ENCODE measurements around the gene IGFL1.
"Not testable (repeated sequence)": the region's sequence is repeated elsewhere in the genome, so short reads cannot be mapped to it uniquely, and the experiment has no call there.

The IGFL1 gene

GRCh38 chr19:46229442-46229841, at the start of gene IGFL1:
Gene IGFL1 (plus strand): TSS chr19:46229742. CDS start chr19:46229775, 33 bp downstream.
- DNase-seq (ENCODE audit: low read depth in 3 of 3): no peak

GRCh38 chr19:46180701-46181387, 48.7 kb upstream of the IGFL1 start:
- no peak for DNase-seq (ENCODE audit: low read depth in 3 of 3)

GRCh38 chr19:46181388-46181779, 48.2 kb upstream of the IGFL1 start:
- DNase-seq (ENCODE audit: low read depth in 3 of 3): peak in 1 of 3 donors; percentile 9

DNA sequence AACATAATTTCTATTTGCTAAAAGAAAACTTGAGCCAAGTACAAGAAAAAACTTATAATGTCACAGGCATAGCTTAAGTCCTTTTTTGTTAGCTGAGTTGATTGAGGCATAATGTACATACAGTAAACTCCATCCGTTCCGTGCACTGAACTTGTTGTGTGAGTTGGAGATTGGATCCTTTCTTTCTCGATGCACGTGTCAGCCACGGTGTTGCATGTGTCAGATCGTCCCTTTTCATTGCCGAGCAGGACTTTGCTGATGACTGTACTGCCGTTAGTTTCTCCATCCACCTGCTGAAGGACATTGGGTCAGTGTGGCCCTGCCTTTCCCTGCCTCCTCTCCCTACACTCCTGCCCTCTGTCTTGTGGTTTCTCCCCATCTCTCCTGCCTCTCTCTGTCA, 47.1 kb upstream of the IGFL1 start:
- DNase-seq (ENCODE audit: low read depth in 3 of 3): no peak

DNA sequence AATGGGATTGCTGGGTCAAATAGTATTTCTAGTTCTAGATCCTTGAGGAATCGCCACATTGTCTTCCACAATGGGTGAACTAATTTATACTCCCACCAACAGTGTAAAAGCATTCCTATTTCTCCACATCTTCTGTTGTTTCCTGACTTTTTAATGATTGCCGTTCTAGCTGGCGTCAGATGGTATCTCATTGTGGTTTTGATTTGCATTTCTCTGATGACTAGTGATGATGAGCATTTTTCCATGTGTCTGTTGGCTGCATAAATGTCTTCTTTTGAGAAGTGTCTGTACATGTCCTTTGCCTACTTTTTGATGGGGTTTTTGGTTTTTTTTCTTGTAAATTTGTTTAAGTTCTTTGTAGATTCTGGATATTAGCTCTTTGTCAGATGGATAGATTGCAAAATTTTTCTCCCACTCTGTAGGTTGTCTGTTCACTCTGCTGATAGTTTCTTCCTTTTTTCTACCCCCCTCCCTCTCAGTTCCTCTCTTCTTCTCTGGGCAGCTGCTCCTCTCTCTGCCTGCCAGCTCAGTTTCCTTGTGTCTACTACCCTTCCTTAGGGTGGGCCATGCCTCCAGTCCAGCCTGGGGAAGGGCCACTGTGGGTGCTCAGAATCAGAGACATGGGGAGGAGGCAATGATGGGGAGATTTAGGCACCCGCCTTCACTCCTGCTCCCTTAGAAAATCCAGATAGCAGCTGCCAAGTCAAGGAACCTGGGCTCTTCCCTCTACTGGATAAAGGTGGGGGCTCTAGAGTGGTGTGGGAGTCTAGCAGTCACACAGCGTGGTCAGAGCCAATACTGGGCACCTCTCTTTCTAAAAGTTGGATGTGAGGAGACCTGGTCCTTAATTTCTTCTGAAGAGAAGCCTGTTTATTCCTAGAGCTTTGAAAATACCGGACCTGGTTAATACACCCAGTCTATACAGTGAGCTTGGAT, 44.5 kb upstream of the IGFL1 start:
- DNase-seq (ENCODE audit: low read depth in 3 of 3): not testable (repeated sequence)

- no peak for DNase-seq (ENCODE audit: low read depth in 3 of 3)
Measured at GRCh38 chr19:46186101-46186716, 43.3 kb upstream of the IGFL1 start.

DNA sequence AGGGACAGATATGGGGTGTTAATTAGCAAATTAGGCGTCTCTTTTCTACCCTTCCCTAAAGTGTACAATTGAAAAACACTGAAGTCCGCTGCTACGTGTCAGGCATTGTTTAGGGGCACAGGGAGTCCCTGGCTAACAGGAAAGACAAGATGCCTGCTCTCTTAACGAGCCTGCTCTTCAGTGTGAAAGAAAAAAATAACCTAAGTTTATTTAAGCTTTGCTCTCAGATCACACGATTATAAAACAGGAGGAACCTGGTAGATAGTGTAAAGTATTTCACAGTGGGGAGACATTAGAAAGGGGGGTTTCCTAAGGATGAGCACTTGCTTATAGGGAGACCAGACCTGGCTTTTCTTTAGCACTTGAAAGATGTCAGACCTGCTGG, 42.8 kb upstream of the IGFL1 start:
- DNase-seq (ENCODE audit: low read depth in 3 of 3): no peak

DNA sequence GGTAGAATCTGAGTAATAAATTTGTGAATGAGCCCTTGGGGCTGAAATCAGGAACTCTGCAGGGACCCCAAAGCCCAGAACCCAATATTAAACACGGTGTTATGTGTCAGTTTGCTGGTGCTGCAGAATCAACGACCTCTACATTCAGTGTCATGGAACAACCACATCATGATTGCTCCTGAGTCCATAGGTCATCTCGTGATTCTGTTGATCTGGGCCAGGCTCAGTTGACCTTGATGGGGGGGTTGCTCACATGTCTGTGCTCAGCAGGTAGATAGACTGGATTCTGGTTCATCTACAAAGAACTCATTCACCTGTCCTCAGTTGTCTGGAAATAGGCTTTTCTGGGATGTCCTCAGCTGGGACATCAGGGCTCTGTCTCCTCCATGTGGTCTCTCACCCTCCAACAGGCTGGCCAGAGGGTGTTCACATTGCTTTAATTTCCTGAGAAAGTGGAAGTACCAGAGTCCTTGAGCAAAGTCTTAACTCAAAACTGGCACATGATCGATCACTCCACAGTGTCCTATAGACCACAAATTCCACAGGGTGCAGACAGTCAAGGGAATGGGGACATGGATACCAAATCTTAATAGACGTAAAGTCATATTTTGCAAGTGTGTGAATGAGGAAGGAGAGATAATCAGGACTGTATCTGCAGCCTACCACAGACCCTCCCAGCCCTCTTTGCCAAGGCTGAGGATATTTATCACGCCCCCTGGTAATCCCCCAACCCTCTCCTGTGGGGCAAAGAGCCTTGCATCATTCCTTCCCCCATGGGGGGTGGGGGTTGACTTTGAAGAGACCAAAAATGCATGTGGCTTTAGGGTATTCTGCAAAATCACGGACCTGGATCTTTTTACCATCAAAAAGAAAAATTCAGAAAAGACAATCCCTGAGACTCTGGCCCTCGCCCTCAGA, 39.3 kb upstream of the IGFL1 start:
- no peak for DNase-seq (ENCODE audit: low read depth in 3 of 3)

- DNase-seq (ENCODE audit: low read depth in 3 of 3): no peak
Measured at GRCh38 chr19:46191356-46191755, 38.2 kb upstream of the IGFL1 start.

- DNase-seq (ENCODE audit: low read depth in 3 of 3): no peak
Measured at GRCh38 chr19:46191972-46192371, 37.6 kb upstream of the IGFL1 start.

DNA sequence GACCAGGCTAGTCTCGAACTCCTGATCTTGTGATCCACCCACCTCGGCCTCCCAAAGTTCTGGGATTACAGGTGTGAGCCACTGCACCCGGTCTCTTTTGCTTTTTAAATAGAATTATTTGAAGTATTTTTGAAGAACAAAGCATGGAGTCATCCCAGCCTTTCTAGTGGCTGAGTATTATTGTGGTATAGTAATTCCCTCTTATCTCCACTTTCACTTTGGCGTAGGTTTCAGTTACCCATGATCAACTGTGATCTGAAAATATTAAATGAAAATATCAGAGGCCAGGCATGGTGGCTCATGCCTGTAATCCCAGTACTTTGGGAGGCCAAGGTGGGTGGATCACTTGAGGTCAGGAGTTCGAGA, 36.9 kb upstream of the IGFL1 start:
- not testable (repeated sequence) for DNase-seq (ENCODE audit: low read depth in 3 of 3)

GRCh38 chr19:46192992-46193650, 36.4 kb upstream of the IGFL1 start:
- DNase-seq (ENCODE audit: low read depth in 3 of 3): no peak

- no peak for DNase-seq (ENCODE audit: low read depth in 3 of 3)
Measured at GRCh38 chr19:46193678-46194077, 35.9 kb upstream of the IGFL1 start.

DNA sequence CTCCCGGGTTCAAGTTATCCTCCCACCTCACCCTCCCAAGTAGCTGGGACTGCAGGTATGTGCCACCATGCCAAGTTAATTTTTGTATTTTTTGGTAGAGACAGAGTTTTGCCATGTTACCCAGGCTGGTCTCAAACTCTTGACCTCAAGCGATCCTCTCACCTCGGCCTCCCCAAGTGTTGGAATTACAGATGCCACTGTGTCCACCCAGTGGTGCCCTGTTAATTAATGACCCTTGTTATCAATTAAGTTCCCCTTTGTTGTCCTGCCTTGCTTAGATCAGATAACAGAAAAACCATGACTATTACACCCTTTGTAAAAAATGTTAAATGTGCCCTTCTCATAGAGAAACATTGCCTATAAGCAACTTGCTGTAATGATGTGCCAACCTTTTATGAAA, 34.4 kb upstream of the IGFL1 start:
- DNase-seq (ENCODE audit: low read depth in 3 of 3): no peak

GRCh38 chr19:46195919-46196318, 33.6 kb upstream of the IGFL1 start:
- DNase-seq (ENCODE audit: low read depth in 3 of 3): not testable (repeated sequence)

DNA sequence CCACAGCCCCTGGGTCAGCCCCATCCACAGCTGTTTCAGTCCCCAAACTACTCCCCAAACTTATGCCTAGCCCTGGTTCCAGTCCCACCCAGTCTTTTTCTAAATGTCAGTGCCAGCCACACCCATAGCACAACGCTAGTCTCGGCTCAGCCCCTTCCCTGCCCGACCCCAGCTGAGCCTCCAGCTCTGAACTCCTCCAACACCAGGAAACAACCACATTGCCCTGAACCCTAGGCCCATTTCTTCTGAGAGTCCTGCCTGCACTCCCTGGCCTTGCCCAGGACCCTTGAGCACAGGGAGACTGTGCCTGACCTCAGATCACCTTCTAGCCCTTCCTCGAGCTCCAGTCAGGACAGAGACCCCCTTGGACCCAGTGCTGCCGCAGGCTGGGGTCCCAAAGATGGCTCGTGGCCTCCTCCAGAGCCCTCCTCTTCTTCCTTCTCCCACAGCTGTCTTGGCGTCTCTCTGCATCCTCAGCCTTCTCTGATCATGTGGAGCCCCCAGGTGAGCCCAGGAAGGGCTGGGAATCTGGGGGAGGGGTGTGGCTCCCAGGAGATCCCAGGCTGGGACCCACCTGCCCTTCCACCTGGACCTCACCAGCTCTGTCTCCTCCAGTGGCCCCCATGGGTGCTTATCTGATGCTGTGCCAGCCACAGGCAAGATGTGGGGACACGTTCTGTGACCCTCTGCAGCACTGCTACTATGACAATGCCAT, 33.0 kb upstream of the IGFL1 start:
- no peak for DNase-seq (ENCODE audit: low read depth in 3 of 3)

GRCh38 chr19:46197314-46198070, 32.0 kb upstream of the IGFL1 start:
- no peak for DNase-seq (ENCODE audit: low read depth in 3 of 3)

DNA sequence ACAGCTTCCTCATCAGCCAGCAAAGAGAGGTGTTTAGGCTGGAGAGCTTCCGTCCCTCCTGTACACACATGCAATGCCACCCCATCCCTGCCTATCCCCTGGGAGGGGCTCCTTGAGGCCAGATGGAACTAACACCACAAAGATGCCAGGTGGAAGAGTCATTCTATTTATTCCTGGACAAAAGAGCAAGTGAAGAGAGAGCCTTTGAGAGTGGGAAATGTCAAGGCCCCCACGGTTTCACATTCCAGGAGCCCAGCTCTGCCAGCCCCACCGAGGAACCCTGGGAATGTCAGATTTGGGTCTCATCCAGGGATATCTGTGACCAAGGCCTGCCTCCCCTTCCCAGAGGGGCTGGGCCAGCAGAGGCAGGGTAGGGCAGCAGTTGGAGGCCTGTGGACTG, 30.8 kb upstream of the IGFL1 start:
- DNase-seq (ENCODE audit: low read depth in 3 of 3): no peak

DNA sequence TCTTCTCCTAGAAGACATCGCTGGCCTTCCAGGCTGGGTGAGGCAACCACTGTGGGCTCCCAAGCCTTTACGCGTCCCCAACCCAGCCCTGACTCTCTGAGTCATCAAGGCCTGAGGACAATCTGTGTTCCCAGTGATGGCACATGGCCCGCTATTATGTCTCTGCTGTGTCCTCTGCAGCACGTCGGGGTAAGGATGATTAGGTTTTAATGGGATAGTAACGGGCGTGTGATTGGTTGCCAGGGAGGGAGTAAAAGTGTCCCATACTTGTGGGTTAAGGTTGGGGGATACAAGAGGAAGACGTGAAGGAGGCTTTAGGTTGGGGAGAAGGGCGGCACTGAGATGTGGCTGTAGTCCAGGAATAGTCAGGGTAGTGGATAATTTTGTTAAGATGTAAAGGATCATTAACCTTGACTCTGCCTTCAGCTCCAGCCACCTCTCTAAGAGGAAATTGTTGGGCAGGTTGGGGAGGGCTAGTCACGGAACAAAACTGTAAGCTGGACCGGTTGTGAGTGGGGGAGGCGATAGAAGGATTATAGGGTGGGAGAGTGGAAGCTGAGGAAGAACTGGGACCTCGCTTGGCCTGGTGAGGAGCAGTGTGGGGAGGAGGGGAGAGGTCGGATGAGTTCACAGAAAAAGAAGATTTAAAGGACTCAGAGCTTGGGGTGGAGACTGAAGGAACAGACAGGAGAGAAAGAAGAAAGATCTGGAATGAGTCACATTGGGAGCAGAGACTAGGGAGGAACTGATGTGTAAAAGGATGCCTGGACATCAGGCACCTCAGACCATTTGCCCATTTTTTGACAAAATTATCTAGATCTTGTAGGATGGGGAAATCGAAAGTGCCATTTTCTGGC, 27.9 kb upstream of the IGFL1 start:
- DNase-seq (ENCODE audit: low read depth in 3 of 3): no peak

Measured in stimulated activated CD4-positive, alpha-beta T cell treated with anti-CD3 and anti-CD28 coated beads, TNF-alpha, amount 100 ng/mL, for 48 hours (primary cell).